HG03575 (cell line): ENCODE results near the gene SLC23A1.
"Not testable (repeated sequence)": the region's sequence is repeated elsewhere in the genome, so short reads cannot be mapped to it uniquely, and the experiment has no call there.

Experiments
- ATAC-seq: cut with Tn5 transposase; IDR thresholded peaks from one replicate; pipeline ENCODE4 v1.9.1; 2021; ENCODE audit not compliant: unreplicated experiment, insufficient number of reproducible peaks, low FRiP score; ENCODE audit errors: extremely low read depth

SLC23A1 gene

GRCh38 chr5:139378101-139378825, 4.8 kb downstream of the SLC23A1 start:
- ATAC-seq = no peak

GRCh38 chr5:139377226-139377625, 5.9 kb downstream of the SLC23A1 start:
- ATAC-seq = no peak

DNA sequence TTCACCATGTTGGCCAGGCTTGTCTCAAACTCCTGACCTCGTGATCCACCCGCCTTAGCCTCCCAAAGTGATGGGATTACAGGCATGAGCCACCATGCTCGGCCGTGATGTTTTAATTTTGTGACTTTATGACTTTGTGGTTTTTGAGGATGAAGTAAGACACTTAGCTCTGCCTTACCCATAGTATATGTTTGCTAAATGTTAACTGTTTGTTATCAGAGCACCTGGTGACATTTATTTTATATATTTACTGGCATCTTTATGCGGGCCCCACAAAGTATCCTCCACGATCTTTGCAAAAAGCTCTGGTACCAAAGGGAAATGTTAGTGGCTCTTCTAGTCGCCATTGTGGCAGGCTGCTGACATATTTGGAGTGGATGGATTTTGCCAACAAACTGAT, 6.7 kb downstream of the SLC23A1 start:
- no peak for ATAC-seq

DNA sequence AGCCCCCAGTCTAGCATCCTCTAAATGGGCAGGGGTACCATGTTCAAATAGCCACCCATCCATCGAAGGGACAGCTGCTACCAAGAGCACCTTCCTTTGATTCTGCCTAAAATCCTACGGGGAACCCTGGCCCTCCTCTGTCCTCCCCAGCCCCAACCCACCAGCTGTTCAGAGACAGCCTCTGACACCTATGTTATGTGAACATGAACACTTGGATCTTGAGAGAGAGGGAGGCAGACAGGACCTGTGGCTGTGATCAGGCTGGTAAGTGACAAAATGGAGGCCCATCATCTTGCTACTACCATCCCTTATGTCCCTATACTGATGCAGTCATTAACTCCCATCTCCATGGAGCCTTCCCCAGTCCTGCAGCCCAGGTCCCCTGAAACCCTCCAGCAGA, 8.2 kb downstream of the SLC23A1 start:
- ATAC-seq = no peak

GRCh38 chr5:139371482-139372435, 11.3 kb downstream of the SLC23A1 start:
- ATAC-seq = no peak

DNA sequence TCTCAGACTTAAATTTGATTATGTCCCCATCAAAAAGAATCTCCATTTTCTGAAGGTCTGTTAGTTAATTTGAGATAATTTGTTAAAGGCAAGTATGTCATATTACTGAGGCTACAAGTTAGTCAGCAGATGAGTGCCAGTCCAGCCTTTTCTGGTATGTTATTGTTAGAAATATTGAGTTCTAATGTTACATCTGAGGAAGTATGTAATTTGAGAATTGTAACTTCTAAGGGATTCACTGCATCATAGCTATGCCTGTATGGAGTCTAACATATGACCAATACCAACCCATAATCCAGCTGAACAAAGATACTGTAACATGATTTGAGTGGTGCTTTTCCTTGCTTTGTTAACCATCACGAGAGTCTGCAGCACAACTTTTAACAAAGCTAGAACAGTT, 13.9 kb downstream of the SLC23A1 start:
- ATAC-seq = no peak

DNA sequence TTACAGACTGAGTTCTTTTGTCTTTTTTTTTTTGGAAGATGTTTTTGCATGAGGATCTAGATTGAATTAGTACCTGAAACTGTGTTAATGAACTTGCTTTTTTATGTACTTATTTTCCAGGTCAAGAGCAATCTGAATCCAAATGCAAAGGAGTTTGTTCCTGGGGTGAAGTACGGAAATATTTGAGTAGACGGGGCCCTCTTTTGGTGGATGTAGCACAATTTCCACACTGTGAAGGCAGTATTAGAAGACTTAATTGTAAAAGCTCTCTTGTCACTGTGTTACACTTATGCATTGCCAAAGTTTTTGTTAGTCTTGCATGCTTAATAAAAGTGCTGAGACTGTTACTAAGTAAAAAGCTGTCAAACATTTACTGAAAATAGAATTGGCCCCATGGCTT, 14.5 kb downstream of the SLC23A1 start:
- ATAC-seq = no peak

DNA sequence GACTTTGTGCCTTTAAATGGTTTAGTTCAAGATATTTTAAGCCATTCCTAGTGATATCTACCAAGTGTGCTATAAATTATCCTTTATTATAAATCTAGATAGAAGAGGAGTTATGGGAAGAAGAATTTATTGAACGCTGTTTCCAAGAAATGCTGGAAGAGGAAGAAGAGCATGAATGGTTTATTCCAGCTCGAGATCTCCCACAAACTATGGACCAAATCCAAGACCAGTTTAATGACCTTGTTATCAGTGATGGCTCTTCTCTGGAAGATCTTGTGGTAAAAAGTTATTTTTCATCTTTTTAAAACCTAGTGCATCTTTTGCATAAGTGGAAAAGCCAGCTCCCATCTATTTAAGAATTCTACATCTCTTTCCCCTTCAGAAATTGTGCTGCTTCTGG, 18.6 kb downstream of the SLC23A1 start:
- no peak for ATAC-seq

GRCh38 chr5:139363937-139364336, 19.2 kb downstream of the SLC23A1 start:
- ATAC-seq = no peak

DNA sequence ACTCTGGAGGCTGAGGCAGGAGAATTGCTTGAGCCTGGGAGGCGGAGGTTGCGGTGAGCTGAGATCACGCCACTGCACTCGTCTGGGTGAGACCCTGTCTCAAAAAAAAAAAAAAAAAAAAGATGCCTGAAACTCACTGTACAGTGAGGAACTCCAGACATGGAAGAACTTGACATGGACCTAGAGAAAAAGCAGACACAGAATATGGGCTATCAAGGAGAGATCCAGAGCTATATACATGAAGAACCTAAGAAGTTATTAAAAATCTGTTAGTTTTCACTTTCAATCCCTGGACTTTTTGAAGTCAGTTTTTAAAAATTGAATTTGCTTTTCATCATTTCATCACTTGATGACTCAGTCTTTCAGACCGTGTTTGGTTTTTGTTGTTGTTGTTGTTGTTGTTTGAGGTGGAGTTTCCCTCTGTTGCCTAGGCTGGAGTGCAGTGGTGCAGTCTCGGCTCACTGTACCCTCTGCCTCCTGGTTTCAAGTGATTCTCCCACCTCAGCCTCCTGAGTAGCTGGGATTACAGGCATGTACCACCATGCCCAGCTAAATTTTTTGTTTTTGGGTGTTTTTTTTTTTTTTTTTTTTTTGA, 21.2 kb downstream of the SLC23A1 start:
- ATAC-seq = no peak

DNA sequence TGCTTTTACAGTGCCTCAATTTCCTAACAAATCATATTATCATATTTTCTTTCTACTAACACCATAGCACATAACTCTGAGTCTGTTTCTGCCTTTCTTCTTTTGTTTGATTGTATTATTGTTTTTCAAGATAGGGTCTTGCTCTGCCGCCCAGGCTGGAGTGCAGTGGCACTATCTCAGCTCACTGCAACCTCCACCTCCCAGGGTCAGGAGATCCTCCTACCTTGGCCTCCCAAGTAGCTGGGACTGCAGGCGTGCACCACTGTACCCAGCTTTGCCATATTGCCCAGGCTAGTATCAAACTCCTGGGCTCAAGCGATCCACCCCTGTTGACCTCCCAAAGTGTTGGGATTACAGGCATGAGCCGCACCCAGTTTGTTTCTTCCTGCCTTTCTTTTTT, 22.7 kb downstream of the SLC23A1 start:
- ATAC-seq = no peak

- no peak for ATAC-seq
These were observed 25.0 kb downstream of the SLC23A1 start for GRCh38 chr5:139358064-139358463.

DNA sequence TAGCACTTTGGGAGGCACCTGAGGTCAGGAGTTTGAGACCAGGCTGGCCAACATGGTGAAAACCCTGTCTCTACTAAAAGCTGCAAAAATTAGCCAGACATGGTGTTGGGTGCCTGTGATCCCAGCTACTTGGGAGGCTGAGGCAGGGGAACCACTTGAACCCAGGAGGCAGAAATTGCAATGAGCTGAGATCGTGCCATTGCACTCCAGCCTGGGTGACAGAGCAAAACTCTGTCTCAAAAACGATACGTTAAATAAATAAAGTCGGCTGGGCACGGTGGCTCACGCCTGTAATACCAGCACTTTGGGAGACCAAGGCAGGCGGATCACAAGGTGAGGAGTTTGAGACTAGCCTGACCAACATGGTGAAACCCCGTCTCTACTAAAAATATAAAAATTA, 27.2 kb downstream of the SLC23A1 start:
- not testable (repeated sequence) for ATAC-seq

- ATAC-seq = no peak
These were observed 28.9 kb downstream of the SLC23A1 start for GRCh38 chr5:139354186-139354585.

DNA sequence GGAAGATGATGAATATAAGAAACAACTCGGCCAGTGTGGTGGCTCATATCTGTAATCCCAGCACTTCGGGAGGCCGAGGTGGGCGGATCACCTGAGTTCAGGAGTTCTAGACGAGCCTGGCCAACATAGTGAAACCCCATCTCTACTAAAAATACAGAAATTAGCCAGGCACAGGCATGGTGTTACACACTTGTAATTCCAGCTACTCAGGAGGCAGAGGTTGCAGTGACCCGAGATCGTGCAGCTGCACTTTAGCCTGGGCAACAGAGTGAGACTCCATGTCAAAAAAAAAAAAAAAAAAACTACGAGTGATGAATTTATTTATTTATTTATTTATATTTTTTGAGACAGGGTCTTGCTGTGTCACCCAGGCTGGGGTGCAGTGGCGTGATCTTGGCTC, 35.2 kb downstream of the SLC23A1 start:
- not testable (repeated sequence) for ATAC-seq

DNA sequence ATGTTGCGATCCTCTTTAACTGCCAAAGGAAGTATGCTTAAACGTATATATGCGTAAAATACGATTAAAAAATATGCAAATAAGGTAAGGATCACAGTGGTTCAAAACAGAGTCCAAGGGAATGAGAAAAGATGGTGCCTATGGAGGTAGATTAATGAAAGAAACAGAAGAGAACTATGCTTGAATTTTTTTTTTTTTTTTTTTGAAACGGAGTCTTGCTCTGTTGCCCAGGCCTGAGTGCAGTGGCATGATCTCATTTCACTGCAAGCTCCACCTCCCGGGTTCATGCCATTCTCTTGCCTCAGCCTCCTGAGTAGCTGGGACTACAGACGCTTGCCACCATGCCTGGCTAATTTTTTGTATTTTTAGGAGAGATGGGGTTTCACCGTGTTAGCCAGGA, 37.7 kb downstream of the SLC23A1 start:
- ATAC-seq = not testable (repeated sequence)

- ATAC-seq = no peak
These were observed 38.9 kb downstream of the SLC23A1 start for GRCh38 chr5:139344177-139344576.

DNA sequence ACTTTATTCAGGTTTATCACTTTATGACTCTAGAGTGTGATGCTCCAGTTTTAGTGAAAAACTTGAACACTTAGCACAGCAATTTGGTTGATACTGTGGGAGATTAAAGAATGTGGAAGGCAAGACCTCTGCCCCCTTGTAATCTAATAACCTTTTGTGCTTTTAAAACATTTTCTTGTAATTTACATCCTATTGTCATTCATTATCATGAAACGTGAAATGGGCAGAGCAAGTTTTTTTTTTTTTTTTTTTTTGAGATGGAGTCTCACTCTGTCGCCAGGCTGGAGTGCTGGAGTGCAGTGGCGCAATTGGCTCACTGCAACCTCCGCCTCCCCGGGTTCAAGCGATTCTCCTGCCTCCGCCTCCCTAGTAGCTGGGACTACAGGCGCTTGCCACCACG, 39.6 kb downstream of the SLC23A1 start:
- ATAC-seq = no peak

DNA sequence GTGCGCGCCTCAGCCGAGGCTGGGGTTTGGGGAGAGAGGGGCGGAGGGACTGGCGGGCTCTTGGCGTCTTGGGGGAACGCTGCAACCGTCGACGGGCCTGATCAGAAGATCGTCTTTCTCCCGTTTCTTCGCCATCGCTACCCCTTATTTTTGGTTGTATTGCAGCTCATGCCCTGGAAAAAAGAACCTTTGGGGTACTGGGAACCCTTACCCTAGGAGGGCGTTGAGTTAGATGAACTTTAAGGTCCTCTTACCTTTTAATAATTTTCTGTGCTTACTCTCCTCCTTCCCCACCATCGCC, 40.7 kb downstream of the SLC23A1 start:
- no peak for ATAC-seq
